Kidney (tissue), 14 donors: ENCODE measurements around the gene TRAF7. TPM values are rescaled to one million over a fixed set of nuclear protein-coding genes. Genes with fewer than 3 reads are reported as not detected.

Experiments
- DNase-seq, 5 donors: peaks; one replicate each; pipeline ENCODE4 v3.0.0-alpha.2; 2013 to 2020
- FAIRE-seq: peaks from 2 replicates; lab custom pipeline; 2012; peaks lifted over from hg19 to GRCh38; lab: Jason Lieb, UNC
- H3K27ac ChIP-seq, 2 donors: one replicate each; pipeline ENCODE4 v1.7.0; 2013; ENCODE audit warnings: low read depth in 2 of 2, low read length in 2 of 2, inconsistent platforms in 1 of 2
- H3K27me3 ChIP-seq: one replicate; pipeline ENCODE4 v1.7.1; 2013; ENCODE audit warnings: low read length, inconsistent platforms; ENCODE audit not compliant: control insufficient read depth, insufficient read depth
- H3K36me3 ChIP-seq, 3 donors: one replicate each; pipeline versions ENCODE4 v1.7.0 to v1.7.1; 2013; ENCODE audit warnings: low read length in 3 of 3, control low read depth in 1 of 3, inconsistent platforms in 1 of 3; ENCODE audit not compliant: insufficient read depth in 3 of 3, control insufficient read depth in 2 of 3
- H3K4me1 ChIP-seq, 3 donors: one replicate each; pipeline versions ENCODE4 v1.7.0 to v1.7.1; 2013; ENCODE audit warnings: low read length in 3 of 3, inconsistent platforms in 1 of 3, low read depth in 1 of 3; ENCODE audit not compliant: control insufficient read depth in 2 of 3, insufficient read depth in 2 of 3
- H3K4me3 ChIP-seq, 3 donors: one replicate each; pipeline versions ENCODE4 v1.7.0 to v1.8.1; 2013; ENCODE audit warnings: low read length in 3 of 3, control low read depth in 1 of 3, inconsistent platforms in 1 of 3
- H3K9ac ChIP-seq, 3 donors: one replicate each; pipeline versions ENCODE4 v1.7.0 to v1.7.1; 2013; ENCODE audit warnings: low read length in 3 of 3, control low read depth in 1 of 3, inconsistent platforms in 1 of 3
- H3K9me3 ChIP-seq, 3 donors: one replicate each; pipeline versions ENCODE4 v1.7.0 to v1.7.1; 2013; ENCODE audit warnings: low read length in 3 of 3, control low read depth in 1 of 3, inconsistent platforms in 1 of 3; ENCODE audit not compliant: control insufficient read depth in 2 of 3, insufficient read depth in 1 of 3
- CTCF ChIP-seq: IDR thresholded peaks from 3 replicates; pipeline ENCODE4 v1.5.1; 2012; ENCODE audit warnings: mild to moderate bottlenecking, moderate library complexity, borderline replicate concordance; ENCODE audit not compliant: insufficient read depth; ENCODE audit errors: extremely low read depth
- intact Hi-C: fragments of 100-400 bp; cut with DNase I; formaldehyde crosslinking; loops from one replicate; pipeline ENCODE4 v1.11.1; 2022
- polyA plus RNA-seq: library from polyadenylated mRNA; stranded (reverse); fragments of 350-450 nt; fragmentation: Illumina TruSeq; extraction: RNeasy Lipid Tissue Mini Kit (QIAGEN cat#74804); gene quantifications from one replicate; pipeline ENCODE4 v1.2.3, GENCODE V29; 2014; ENCODE audit warnings: low read depth, low replicate concordance; ENCODE audit not compliant: insufficient read depth
- total RNA-seq: library from RNA; stranded (reverse); fragmentation: NEBNext Ultra II Directional; extraction: Animal tissue kit (Norgen Biotek cat#: 25700); gene quantifications from one replicate; pipeline ENCODE4 v1.2.1, GENCODE V29; 2021
- donor health status: control.
- donor health status: control.
- donor health status: control.
- donor health status: control.
- donor health status: control.
- donor health status: DM: yes; HTN: yes; CAD: no.
- donor health status: Normal renal cell carcinoma (clear cell type).

TRAF7 gene
- total and polyA plus RNA-seq, 2 donors from 2014 or later, result 26.1 to 66.8 TPM

- Histone ChIP-seq H3K36me3 (no peaks in the 10 kb centered on the region), H3K27me3 (no peaks in the 10 kb centered on the region), H3K27ac (no peak overlapping the region), H3K4me3 (no peak overlapping the region), H3K4me1 (peaks cover 0 to 40% (median 7%) of the 10 kb centered on the region in 3 donors), H3K9me3 (no peaks in the 10 kb centered on the region), H3K9ac (no peak overlapping the region)
- FAIRE-seq (no peak), DNase-seq (no peak)
- TF ChIP-seq CTCF, result no peak
- intact Hi-C loops, result no loop called here
Observed at GRCh38 chr16:2158262-2158638, 2.7 kb downstream of the TRAF7 start.

- TF ChIP-seq CTCF, result no peak
- Histone ChIP-seq H3K36me3 (no peaks in the 10 kb centered on the region), H3K4me1 (peaks cover 0 to 29% (median 0%) of the 10 kb centered on the region in 3 donors), H3K9ac (no peak overlapping the region), H3K9me3 (no peaks in the 10 kb centered on the region), H3K27ac (no peak overlapping the region), H3K27me3 (no peaks in the 10 kb centered on the region), H3K4me3 (no peak overlapping the region)
- FAIRE-seq, result no peak
- DNase-seq, result no peak
- intact Hi-C loops, result no loop called here
Observed at GRCh38 chr16:2159175-2159838, 3.7 kb downstream of the TRAF7 start.

- no peak for TF ChIP-seq CTCF
- Histone ChIP-seq H3K27ac (no peak overlapping the region), H3K27me3 (no peaks in the 10 kb centered on the region), H3K36me3 (peaks cover 0 to 3% (median 0%) of the 10 kb centered on the region in 3 donors), H3K9me3 (no peaks in the 10 kb centered on the region), H3K4me3 (no peak overlapping the region), H3K9ac (no peak overlapping the region), H3K4me1 (peaks cover 0 to 24% (median 0%) of the 10 kb centered on the region in 3 donors)
- FAIRE-seq (no peak), DNase-seq (no peak)
- intact Hi-C loops, result no loop called here
Observed at GRCh38 chr16:2160915-2161551, 5.5 kb downstream of the TRAF7 start.
